Mucosa of stomach (tissue), 1 donor: ENCODE measurements around the gene ZNF618.

Experiments
- H3K27me3 ChIP-seq: one replicate; pipeline ENCODE4 v1.7.0; 2013; ENCODE audit warnings: mild to moderate bottlenecking, low read length; ENCODE audit not compliant: control insufficient read depth, insufficient read depth
- H3K36me3 ChIP-seq: one replicate; pipeline ENCODE4 v1.7.0; 2013; ENCODE audit warnings: low read length; ENCODE audit not compliant: control insufficient read depth, insufficient read depth
- H3K4me1 ChIP-seq: one replicate; pipeline ENCODE4 v1.7.0; 2013; ENCODE audit warnings: mild to moderate bottlenecking, low read length; ENCODE audit not compliant: control insufficient read depth, insufficient read depth
- H3K4me3 ChIP-seq: one replicate; pipeline ENCODE4 v1.7.0; 2013; ENCODE audit warnings: low read length
- H3K9ac ChIP-seq: one replicate; pipeline ENCODE4 v1.7.0; 2013; ENCODE audit warnings: mild to moderate bottlenecking, low read length, moderate library complexity
- H3K9me3 ChIP-seq: one replicate; pipeline ENCODE4 v1.7.0; 2013; ENCODE audit warnings: mild to moderate bottlenecking, low read length, moderate library complexity; ENCODE audit not compliant: control insufficient read depth
- donor health status: Pancreatic carcinoma.

Gene ZNF618

GRCh38 chr9:114029311-114030170, 153.4 kb downstream of the ZNF618 start:
- peaks cover 7% of the 10 kb centered on the region for H3K4me1 ChIP-seq
- H3K36me3 ChIP-seq, result no peaks in the 10 kb centered on the region
- H3K9ac ChIP-seq, result no peak overlapping the region
- no peaks in the 10 kb centered on the region for H3K27me3 ChIP-seq
- no peak overlapping the region for H3K4me3 ChIP-seq
- H3K9me3 ChIP-seq, result no peaks in the 10 kb centered on the region

- Histone ChIP-seq H3K36me3 (no peaks in the 10 kb centered on the region), H3K27me3 (no peaks in the 10 kb centered on the region), H3K4me1 (peaks cover 7% of the 10 kb centered on the region), H3K9me3 (no peaks in the 10 kb centered on the region), H3K9ac (no peak overlapping the region), H3K4me3 (no peak overlapping the region)
Observed at GRCh38 chr9:114030364-114030763, 154.3 kb downstream of the ZNF618 start.

GRCh38 chr9:114031037-114031630, 155.0 kb downstream of the ZNF618 start:
- H3K4me1 ChIP-seq, result peaks cover 7% of the 10 kb centered on the region
- no peaks in the 10 kb centered on the region for H3K36me3 ChIP-seq
- no peak overlapping the region for H3K9ac ChIP-seq
- H3K27me3 ChIP-seq, result no peaks in the 10 kb centered on the region
- no peaks in the 10 kb centered on the region for H3K9me3 ChIP-seq
- no peak overlapping the region for H3K4me3 ChIP-seq

GRCh38 chr9:114031948-114032840, 156.1 kb downstream of the ZNF618 start:
- Histone ChIP-seq H3K4me3 (no peak overlapping the region), H3K9ac (no peak overlapping the region), H3K36me3 (no peaks in the 10 kb centered on the region), H3K27me3 (no peaks in the 10 kb centered on the region), H3K4me1 (peaks cover 7% of the 10 kb centered on the region), H3K9me3 (no peaks in the 10 kb centered on the region)

GRCh38 chr9:114033397-114034103, 157.4 kb downstream of the ZNF618 start:
- Histone ChIP-seq H3K27me3 (no peaks in the 10 kb centered on the region), H3K9me3 (no peaks in the 10 kb centered on the region), H3K4me3 (no peak overlapping the region), H3K4me1 (peaks cover 7% of the 10 kb centered on the region), H3K36me3 (no peaks in the 10 kb centered on the region), H3K9ac (no peak overlapping the region)

GRCh38 chr9:114034196-114034595, 158.1 kb downstream of the ZNF618 start:
- Histone ChIP-seq H3K9ac (no peak overlapping the region), H3K4me1 (peaks cover 7% of the 10 kb centered on the region), H3K27me3 (no peaks in the 10 kb centered on the region), H3K9me3 (no peaks in the 10 kb centered on the region), H3K36me3 (no peaks in the 10 kb centered on the region), H3K4me3 (no peak overlapping the region)

- Histone ChIP-seq H3K4me3 (no peak overlapping the region), H3K27me3 (no peaks in the 10 kb centered on the region), H3K36me3 (no peaks in the 10 kb centered on the region), H3K9ac (no peak overlapping the region), H3K4me1 (peaks cover 7% of the 10 kb centered on the region), H3K9me3 (no peaks in the 10 kb centered on the region)
Observed at GRCh38 chr9:114034661-114035062, 158.6 kb downstream of the ZNF618 start.

GRCh38 chr9:114035221-114035844, 159.2 kb downstream of the ZNF618 start:
- Histone ChIP-seq H3K27me3 (no peaks in the 10 kb centered on the region), H3K4me1 (peaks cover 3% of the 10 kb centered on the region), H3K36me3 (no peaks in the 10 kb centered on the region)

GRCh38 chr9:114035845-114036801, 160.0 kb downstream of the ZNF618 start:
- H3K36me3 ChIP-seq, result no peaks in the 10 kb centered on the region
- no peak overlapping the region for H3K9ac ChIP-seq
- H3K9me3 ChIP-seq, result no peaks in the 10 kb centered on the region
- no peaks in the 10 kb centered on the region for H3K27me3 ChIP-seq
- no peaks in the 10 kb centered on the region for H3K4me1 ChIP-seq
- no peak overlapping the region for H3K4me3 ChIP-seq

More at GRCh38 chr9:114035221-114035844, 159.2 kb downstream of the ZNF618 start:
- Histone ChIP-seq H3K9me3 (no peaks in the 10 kb centered on the region), H3K4me3 (no peak overlapping the region), H3K9ac (no peak overlapping the region)

- no peak overlapping the region for H3K9ac ChIP-seq
- no peak overlapping the region for H3K4me3 ChIP-seq
- H3K4me1 ChIP-seq, result no peaks in the 10 kb centered on the region
- no peaks in the 10 kb centered on the region for H3K36me3 ChIP-seq
- H3K9me3 ChIP-seq, result no peaks in the 10 kb centered on the region
- no peaks in the 10 kb centered on the region for H3K27me3 ChIP-seq
Observed at GRCh38 chr9:114037249-114037648, 161.1 kb downstream of the ZNF618 start.
